H1 (cell line): ENCODE measurements around the gene CACNA1B. TPM values are rescaled to one million over a fixed set of nuclear protein-coding genes. Genes with fewer than 3 reads are reported as not detected.

Source experiments
- CBX5 ChIP-seq: fragments of 300-800, 300-1000 bp; sonication (generic); IDR thresholded peaks from 2 replicates; pipeline ENCODE4 v1.7.1; 2016; ENCODE audit warnings: antibody characterized with exemption, low read length, low read depth
- KDM4A ChIP-seq: IDR thresholded peaks from one replicate; pipeline ENCODE4 v1.7.1; 2012; ENCODE audit warnings: low read depth, mild to moderate bottlenecking, moderate library complexity, low read length, inconsistent platforms; ENCODE audit not compliant: severe bottlenecking
- KDM5A ChIP-seq: fragments of 200-600 bp; IDR thresholded peaks from 2 replicates; pipeline ENCODE4 v1.7.1; 2012; ENCODE audit warnings: mild to moderate bottlenecking, low read length, inconsistent platforms, mixed read lengths
- MAX ChIP-seq: IDR thresholded peaks from 2 replicates; pipeline ENCODE4 v1.6.1; 2012; ENCODE audit warnings: inconsistent platforms
- PHF8 ChIP-seq: fragments of 200-600 bp; sonication (generic); conservative IDR thresholded peaks from 2 replicates; pipeline ENCODE4 v1.7.1; 2012; ENCODE audit warnings: low read depth, mild to moderate bottlenecking, inconsistent platforms, low read length, moderate library complexity
- POLR2AphosphoS5 ChIP-seq: IDR thresholded peaks from 2 replicates; pipeline ENCODE4 v1.6.1; 2011; ENCODE audit warnings: low read depth, low read length
- SIN3A ChIP-seq, 2 experiments: IDR thresholded peaks in 1 of 2; conservative IDR thresholded peaks in 1 of 2; 2 replicates each; pipeline ENCODE4 v1.6.1; 2011 to 2012; ENCODE audit warnings: low read length in 2 of 2, improper control_type of control experiment in 1 of 2, low read depth in 1 of 2, mild to moderate bottlenecking in 1 of 2
- SIRT6 ChIP-seq: IDR thresholded peaks from one replicate; pipeline ENCODE4 v1.7.1; 2012; ENCODE audit warnings: low read length, inconsistent platforms
- TCF12 ChIP-seq: IDR thresholded peaks from 2 replicates; pipeline ENCODE4 v1.6.1; 2011; ENCODE audit warnings: low read depth, mild to moderate bottlenecking, low read length
- polyA plus RNA-seq, 7 experiments: library from polyadenylated mRNA; depleted of rRNA in 3 of 7; stranded (reverse) in 5 of 7; unstranded in 2 of 7; fragments of >200 nt in 5 of 7; fragments of 200-250 nt in 2 of 7; gene quantifications; 1 replicate in 5 of 7; 2 replicates in 1 of 7; 4 replicates in 1 of 7; pipeline versions ENCODE4 v1.2.1 to v1.2.3, GENCODE V29; 2011 to 2013; ENCODE audit warnings: missing spikeins in 2 of 7, mixed read lengths in 2 of 7
- total RNA-seq: library from RNA; stranded (reverse); fragmentation: NEBNext Ultra II Directional; extraction: Animal tissue kit (Norgen Biotek cat#: 25700); gene quantifications from 2 replicates; pipeline ENCODE4 v1.2.1, GENCODE V29; 2021
- TF ChIP-seq, protein P1 (sequence below): IDR thresholded peaks from 2 replicates; pipeline ENCODE4 v1.6.1; 2012; ENCODE audit warnings: inconsistent platforms

Gene CACNA1B
- total and polyA plus RNA-seq, 2 of the 8 experiments (the other 6 are each of a cell fraction or from before 2014, with no cell fraction given): 1.5 to 5.7 TPM

DNA sequence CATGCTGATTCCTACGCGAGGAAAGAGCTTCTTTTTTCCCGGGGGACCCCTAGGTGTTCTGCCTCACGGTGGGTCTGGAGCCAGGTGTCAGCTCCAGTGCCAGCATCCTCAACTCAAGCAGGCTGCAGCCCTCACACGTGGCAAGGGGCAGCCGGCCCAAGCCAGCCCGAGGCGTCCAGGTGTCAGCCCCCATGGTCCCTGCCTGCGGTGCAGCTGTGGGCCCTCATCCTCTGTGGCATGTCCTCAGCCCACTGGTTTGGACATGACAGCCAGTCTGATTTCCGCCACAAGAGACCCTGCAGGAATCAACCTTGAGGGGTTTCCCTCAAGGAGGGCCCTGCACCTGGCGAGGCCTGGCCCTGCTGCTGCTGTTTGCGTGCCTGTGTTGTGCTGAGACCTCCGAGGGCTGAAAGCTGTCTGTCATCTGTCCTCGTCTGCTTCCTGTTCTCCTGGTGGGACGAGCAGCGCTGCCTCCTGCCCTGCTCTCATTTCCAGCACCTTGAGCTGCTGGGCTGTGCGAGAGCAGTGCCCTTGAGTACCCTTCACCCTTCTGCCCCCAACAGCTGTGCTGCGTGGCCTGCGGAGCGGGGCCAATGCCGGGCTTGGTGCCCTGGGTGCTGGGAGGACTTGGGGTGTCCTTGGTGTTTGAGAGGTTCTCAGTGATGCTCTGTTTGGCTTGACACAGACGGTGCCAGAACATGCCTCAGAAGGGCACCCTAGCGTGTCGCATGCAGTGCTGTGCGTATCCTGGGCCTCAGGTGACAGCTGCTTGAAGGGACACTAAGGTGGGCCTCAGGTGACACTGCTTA lies 137.6 kb downstream of the CACNA1B start (continued):
- TF ChIP-seq MAX (no peak), SIRT6 (no peak), PHF8 (no peak), KDM5A (no peak), CBX5 (no peak), TCF12 (no peak), POLR2AphosphoS5 (no peak), KDM4A (no peak), SIN3A (conservative IDR thresholded peaks at IDR 0.05 in 1 of 2, IDR thresholded peaks at IDR 0.05 in 1 of 2; ENCODE audit: low read depth in 1 of 2, low read length in 2 of 2) (no peak)
- TF ChIP-seq, protein P1, sequence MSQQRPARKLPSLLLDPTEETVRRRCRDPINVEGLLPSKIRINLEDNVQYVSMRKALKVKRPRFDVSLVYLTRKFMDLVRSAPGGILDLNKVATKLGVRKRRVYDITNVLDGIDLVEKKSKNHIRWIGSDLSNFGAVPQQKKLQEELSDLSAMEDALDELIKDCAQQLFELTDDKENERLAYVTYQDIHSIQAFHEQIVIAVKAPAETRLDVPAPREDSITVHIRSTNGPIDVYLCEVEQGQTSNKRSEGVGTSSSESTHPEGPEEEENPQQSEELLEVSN: no peak
